Endothelial cell of umbilical vein (primary cell): Measurements from ENCODE around the gene ARHGAP22.

Experiments
- CTCF ChIP-seq, 2 donors: IDR thresholded peaks; 1 replicate in 1 of 2; 2 replicates in 1 of 2; pipeline ENCODE4 v1.5.1; 2011; ENCODE audit warnings: low read length in 2 of 2, mild to moderate bottlenecking in 2 of 2, moderate library complexity in 2 of 2, control low read depth in 1 of 2, inconsistent platforms in 1 of 2, low read depth in 1 of 2; ENCODE audit not compliant: insufficient read depth in 1 of 2; ENCODE audit errors: extremely low read depth in 1 of 2
- EZH2 ChIP-seq: IDR thresholded peaks from 2 replicates; pipeline ENCODE4 v1.6.1; 2012; ENCODE audit warnings: borderline replicate concordance, low read depth, mild to moderate bottlenecking, moderate library complexity, low read length, inconsistent platforms; ENCODE audit not compliant: severe bottlenecking
- FOS ChIP-seq: IDR thresholded peaks from 2 replicates; pipeline ENCODE4 v1.6.1; 2011; ENCODE audit warnings: mild to moderate bottlenecking, low read length, moderate library complexity, borderline replicate concordance; ENCODE audit not compliant: insufficient read depth
- MYC ChIP-seq: IDR thresholded peaks from one replicate; pipeline ENCODE4 v1.6.1; 2011; ENCODE audit warnings: mild to moderate bottlenecking, low read depth, low read length
- POLR2A ChIP-seq: IDR thresholded peaks from 2 replicates; pipeline ENCODE4 v1.6.1; 2012; ENCODE audit warnings: low read depth, mild to moderate bottlenecking, control low read depth, low read length
- POLR2AphosphoS5 ChIP-seq: IDR thresholded peaks from 2 replicates; pipeline ENCODE4 v1.6.1; 2012; ENCODE audit warnings: low read depth, mild to moderate bottlenecking, control low read depth, low read length, moderate library complexity; ENCODE audit not compliant: insufficient read depth

- TF ChIP-seq CTCF (IDR thresholded peaks at IDR 0.05; ENCODE audit: extremely low read depth in 1 of 2, insufficient read depth in 1 of 2, low read depth in 1 of 2, low read length in 2 of 2) (no peak), EZH2 (no peak), POLR2A (no peak), FOS (no peak), MYC (no peak), POLR2AphosphoS5 (no peak)
Measured at GRCh38 chr10:48601789-48602188, 3.1 kb downstream of the ARHGAP22 start.
